GM21528 (cell line): ENCODE measurements around the gene CMTM3.
"Not testable (repeated sequence)": the region's sequence is repeated elsewhere in the genome, so short reads cannot be mapped to it uniquely, and the experiment has no call there.

Experiments
- ATAC-seq: cut with Tn5 transposase; IDR thresholded peaks from one replicate; pipeline ENCODE4 v1.9.1; 2021; ENCODE audit warnings: mild to moderate bottlenecking, moderate library complexity; ENCODE audit not compliant: unreplicated experiment, low FRiP score

The CMTM3 gene

GRCh38 chr16:66630561-66631260 lies 26.2 kb downstream of the CMTM3 start:
- not testable (repeated sequence) for ATAC-seq

GRCh38 chr16:66631558-66631957 lies 27.1 kb downstream of the CMTM3 start:
- ATAC-seq: not testable (repeated sequence)

GRCh38 chr16:66634527-66635196 lies 30.2 kb downstream of the CMTM3 start:
- no peak for ATAC-seq

- ATAC-seq: no peak
Measured at GRCh38 chr16:66635406-66635805, 30.9 kb downstream of the CMTM3 start.

- ATAC-seq: no peak
Measured at GRCh38 chr16:66636199-66636598, 31.7 kb downstream of the CMTM3 start.

- ATAC-seq: no peak
Measured at GRCh38 chr16:66637806-66638205, 33.3 kb downstream of the CMTM3 start.

- no peak for ATAC-seq
Measured at GRCh38 chr16:66639091-66639885, 34.8 kb downstream of the CMTM3 start.

GRCh38 chr16:66640724-66641314 lies 36.3 kb downstream of the CMTM3 start:
- ATAC-seq: no peak

GRCh38 chr16:66641387-66641786 lies 36.9 kb downstream of the CMTM3 start:
- ATAC-seq: no peak

- no peak for ATAC-seq
Measured at GRCh38 chr16:66647866-66648265, 43.4 kb downstream of the CMTM3 start.

GRCh38 chr16:66649167-66649566 lies 44.7 kb downstream of the CMTM3 start:
- no peak for ATAC-seq

- ATAC-seq: no peak
Measured at GRCh38 chr16:66649636-66650205, 45.2 kb downstream of the CMTM3 start.

GRCh38 chr16:66650707-66651473 lies 46.4 kb downstream of the CMTM3 start:
- peak; percentile 91 for ATAC-seq

GRCh38 chr16:66651474-66651765 lies 46.9 kb downstream of the CMTM3 start:
- no peak for ATAC-seq

GRCh38 chr16:66651965-66652364 lies 47.5 kb downstream of the CMTM3 start:
- no peak for ATAC-seq

- no peak for ATAC-seq
Measured at GRCh38 chr16:66652661-66653360, 48.3 kb downstream of the CMTM3 start.

- ATAC-seq: no peak
Measured at GRCh38 chr16:66653581-66654350, 49.3 kb downstream of the CMTM3 start.

- ATAC-seq: no peak
Measured at GRCh38 chr16:66656547-66656946, 52.0 kb downstream of the CMTM3 start.
